Esophagus squamous epithelium (tissue), 4 donors: ENCODE results near the gene LIN28B.

Experiments used
- CTCF ChIP-seq, 6 experiments: fragments of 450-650 bp in 4 of 6; fragments of 200-600 bp in 2 of 6; sonication (generic) in 2 of 6; IDR thresholded peaks; one replicate each; pipeline ENCODE4 v1.5.1; 2016 to 2019; ENCODE audit warnings: antibody characterized with exemption in 6 of 6, mild to moderate bottlenecking in 4 of 6, moderate library complexity in 4 of 6
- POLR2A ChIP-seq, 4 donors: fragments of 450-650 bp; IDR thresholded peaks; one replicate each; pipeline ENCODE4 v1.6.1; 2017; ENCODE audit warnings: antibody characterized with exemption in 4 of 4, mild to moderate bottlenecking in 4 of 4, moderate library complexity in 3 of 4

DNA sequence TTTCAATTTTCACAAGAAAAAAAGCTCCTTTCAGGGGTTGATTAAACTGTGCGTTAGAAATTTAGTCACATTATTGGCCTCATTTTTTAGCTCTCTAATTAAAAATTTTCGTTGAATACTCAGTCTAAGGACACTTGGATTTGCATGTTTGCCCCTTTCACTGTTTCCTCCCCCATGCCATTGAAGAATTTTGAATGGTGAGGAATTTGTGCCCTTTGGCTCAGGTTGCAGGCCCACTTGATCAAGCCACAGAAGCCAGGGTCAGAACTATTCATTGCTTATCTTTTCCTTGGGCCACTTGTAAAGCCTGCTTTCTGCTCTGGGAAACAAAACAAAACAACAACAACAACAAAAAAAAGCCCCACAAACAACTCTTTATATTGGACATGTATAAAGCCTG lies 12.2 kb downstream of the LIN28B start:
- TF ChIP-seq POLR2A (IDR thresholded peaks at IDR 0.05), result no peak
- TF ChIP-seq CTCF (IDR thresholded peaks at IDR 0.05), result no peak
